ENCODE data around the gene DEGS2. TPM values are rescaled to one million over a fixed set of nuclear protein-coding genes. Genes with fewer than 3 reads are reported as not detected.

The DEGS2 gene
- total RNA-seq, 1 donor from 2014 or later, result 3.4 TPM

DNA sequence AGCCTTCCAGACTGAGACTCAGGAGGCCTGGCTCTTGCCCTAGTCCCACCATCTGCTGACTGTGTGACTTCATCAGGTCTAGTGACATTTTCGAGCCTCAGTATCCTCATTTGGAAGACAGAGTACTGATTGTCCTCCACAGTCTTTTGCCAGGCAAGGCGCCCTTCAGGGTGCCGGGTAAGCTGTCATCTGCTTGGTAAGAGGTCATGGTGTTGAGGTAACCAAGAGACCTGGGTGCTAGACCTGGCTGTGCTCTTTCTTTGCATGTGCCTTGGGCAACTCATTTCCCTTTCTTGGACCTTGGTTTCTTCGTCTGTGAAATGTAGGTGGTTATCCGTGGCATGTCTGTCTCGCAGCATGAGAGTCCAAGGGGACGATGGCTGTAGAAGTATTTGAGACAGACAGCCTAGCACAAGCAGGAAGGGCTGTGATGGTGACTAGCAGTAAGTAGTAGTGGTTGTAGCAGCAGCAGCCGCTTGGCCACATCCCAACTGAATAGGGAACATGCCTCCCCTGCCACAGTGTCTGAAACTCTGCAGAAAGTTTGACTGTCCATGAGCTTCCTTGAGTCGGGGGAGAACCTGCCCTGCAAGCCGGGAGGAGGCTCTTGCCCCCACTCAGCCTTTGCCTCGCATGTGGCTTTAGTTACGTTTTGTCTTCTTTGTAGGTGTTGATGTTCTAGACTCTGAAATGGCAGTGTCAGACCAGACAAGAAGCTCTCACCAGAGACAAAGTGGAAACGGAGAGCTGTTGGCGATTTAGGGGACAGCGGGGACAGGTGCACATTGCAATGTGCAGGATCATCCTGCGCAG lies 53.9 kb downstream of the DEGS2 start:
- intact Hi-C loops (cut with DNase I), result no loop called here
- ATAC-seq, result no peak
- DNase-seq (ENCODE audit: low spot score), result peak; percentile 54

- peak; percentile 47 for DNase-seq (ENCODE audit: low spot score)
These were observed 54.7 kb downstream of the DEGS2 start for GRCh38 chr14:100104523-100105300.

DNA sequence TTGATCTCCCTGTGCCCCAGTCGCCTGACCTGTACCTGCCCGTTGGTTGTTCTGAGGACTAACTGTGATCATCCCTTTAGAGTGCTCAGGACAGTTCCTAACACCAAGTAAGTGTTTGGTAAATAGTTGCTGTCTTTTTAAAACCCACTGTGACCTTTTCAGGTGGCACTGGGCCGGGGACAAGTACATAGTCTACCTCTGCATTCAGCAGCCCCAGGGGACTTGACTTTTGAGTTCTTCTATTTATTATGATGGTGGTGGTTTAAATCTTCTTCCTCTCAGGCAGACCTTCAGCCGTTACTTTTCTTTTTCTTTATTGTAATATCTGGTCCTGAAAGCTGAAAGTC lies 55.5 kb downstream of the DEGS2 start:
- intact Hi-C loops (cut with DNase I), result no loop called here
- ATAC-seq (no peak), DNase-seq (ENCODE audit: low spot score) (peak; percentile 37)

More at GRCh38 chr14:100104523-100105300, 54.7 kb downstream of the DEGS2 start:
- intact Hi-C loops (cut with DNase I), result no loop called here
- ATAC-seq, result no peak

DNA sequence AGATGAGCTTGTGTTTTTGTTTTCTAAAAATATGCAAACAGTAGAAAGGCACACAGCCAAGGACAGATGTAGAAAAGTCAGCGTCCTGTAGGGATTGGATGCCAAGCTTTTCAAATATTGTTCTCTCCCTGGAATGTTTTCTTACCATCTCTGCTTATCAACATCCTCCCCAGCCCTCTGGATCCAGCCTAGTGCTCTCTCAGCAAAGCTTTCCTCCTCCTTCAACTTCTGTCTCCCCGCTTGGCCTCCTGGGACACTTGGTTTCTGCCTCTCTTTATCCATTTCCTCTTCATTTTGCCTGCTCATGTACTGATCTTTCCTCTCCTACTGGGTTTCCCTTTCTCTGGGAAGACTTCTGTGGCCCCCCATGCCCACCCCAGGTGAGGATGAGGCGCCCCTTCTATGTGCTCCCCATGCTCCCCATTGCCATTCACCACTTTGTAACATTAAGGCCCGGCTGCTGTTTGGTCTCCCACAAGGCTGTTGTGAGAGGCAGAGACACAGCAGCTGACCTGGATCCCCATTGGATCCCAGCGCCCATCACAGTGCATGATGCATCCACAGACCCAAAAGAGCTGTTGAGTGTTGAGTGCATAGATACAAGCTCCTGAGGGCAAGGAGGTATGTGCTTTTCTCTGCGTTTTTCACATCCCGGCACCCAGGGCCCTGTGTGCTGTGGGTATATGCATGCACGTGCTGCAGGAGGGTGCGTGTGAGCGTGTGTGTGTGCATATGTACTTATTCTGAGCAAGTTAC lies 56.0 kb downstream of the DEGS2 start:
- intact Hi-C loops (cut with DNase I), result no loop called here
- peak; percentile 58 for DNase-seq (ENCODE audit: low spot score)
- ATAC-seq, result peak; percentile 80

- intact Hi-C loops (cut with DNase I), result no loop called here
- no peak for ATAC-seq
These were observed 57.2 kb downstream of the DEGS2 start for GRCh38 chr14:100102156-100102785.

GRCh38 chr14:100100032-100100703 lies 59.3 kb downstream of the DEGS2 start:
- DNase-seq (ENCODE audit: low spot score) (peak; percentile 37), ATAC-seq (no peak)
- intact Hi-C loops (cut with DNase I), result no loop called here

More at GRCh38 chr14:100102156-100102785, 57.2 kb downstream of the DEGS2 start:
- no peak for DNase-seq (ENCODE audit: low spot score)

DNA sequence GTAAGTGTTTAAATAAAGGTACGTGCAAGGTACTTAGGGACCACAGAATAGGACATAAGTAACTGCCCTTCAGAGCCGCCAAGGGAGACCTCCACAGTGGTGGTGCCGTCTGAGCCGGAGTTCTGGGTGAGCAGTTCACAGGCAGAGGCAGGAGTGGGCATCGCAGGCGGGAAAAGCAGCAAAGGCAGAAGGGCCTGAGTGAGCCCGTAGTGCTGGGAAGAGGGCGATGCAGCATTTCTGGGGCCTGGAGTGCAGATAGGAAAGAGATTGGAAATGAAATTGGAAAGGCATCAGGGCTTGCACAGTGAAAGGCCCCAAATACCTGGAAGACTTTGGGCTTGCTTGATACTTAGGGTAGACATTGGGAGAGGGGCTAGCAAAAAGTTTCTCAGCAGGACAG lies 61.3 kb downstream of the DEGS2 start:
- ATAC-seq (no peak), DNase-seq (ENCODE audit: low spot score) (peak; percentile 42)
- intact Hi-C loops (cut with DNase I), result no loop called here

- ATAC-seq (no peak), DNase-seq (ENCODE audit: low spot score) (no peak)
- intact Hi-C loops (cut with DNase I), result no loop called here
These were observed 62.8 kb downstream of the DEGS2 start for GRCh38 chr14:100096656-100097055.

Small RNA genes within 50 kb of the gene (microRNA-seq; reads per million reads assigned to microRNA genes)
- gene MIR151B (253 reads per million, percentile 69 among the genes with 10 or more reads in this experiment), gene MIR342 (524 reads per million, percentile 75 among the genes with 10 or more reads in this experiment)

Other genes starting within 250 kb of the DEGS2 start
- 87.2 TPM for gene EVL, start 94.2 kb downstream of the DEGS2 start, total RNA-seq
- gene YY1, start 79.5 kb upstream of the DEGS2 start, total RNA-seq, result 59.9 TPM
- 86.8 TPM for gene SLC25A29, start 146.8 kb upstream of the DEGS2 start, total RNA-seq
- not detected for gene SLC25A47, start 163.7 kb upstream of the DEGS2 start, total RNA-seq
- 8.3 TPM for gene WDR25, start 216.8 kb upstream of the DEGS2 start, total RNA-seq

All from sciatic nerve (tissue), 2 donors.